Liver (tissue), 3 donors: ENCODE measurements around the gene CPNE8.

ENCODE experiments used
- ATF3 ChIP-seq: IDR thresholded peaks from 2 replicates; pipeline ENCODE4 v1.6.1; 2016; ENCODE audit warnings: antibody characterized with exemption
- CTCF ChIP-seq: fragments of 150-350 bp; IDR thresholded peaks from 2 replicates; pipeline ENCODE4 v1.5.1; 2017; ENCODE audit warnings: improper control_type of control experiment, low read depth, low read length; ENCODE audit not compliant: missing input control
- EGR1 ChIP-seq, 2 donors: IDR thresholded peaks; 2 replicates each; pipeline ENCODE4 v1.6.1; 2016 to 2018; ENCODE audit warnings: antibody characterized with exemption in 2 of 2, low read depth in 2 of 2
- GABPA ChIP-seq, 2 donors: IDR thresholded peaks in 1 of 2; conservative IDR thresholded peaks in 1 of 2; 2 replicates each; pipeline ENCODE4 v1.6.1; 2016; ENCODE audit warnings: antibody characterized with exemption in 2 of 2, mild to moderate bottlenecking in 1 of 2, moderate library complexity in 1 of 2
- HNF4A ChIP-seq, 2 donors: conservative IDR thresholded peaks; 2 replicates each; pipeline ENCODE4 v1.6.1; 2016; ENCODE audit warnings: antibody characterized with exemption in 2 of 2, mild to moderate bottlenecking in 2 of 2
- JUND ChIP-seq, 2 donors: IDR thresholded peaks; 2 replicates each; pipeline ENCODE4 v1.6.1; 2016; ENCODE audit warnings: antibody characterized with exemption in 2 of 2
- MAX ChIP-seq: IDR thresholded peaks from 2 replicates; pipeline ENCODE4 v1.6.1; 2016; ENCODE audit warnings: antibody characterized with exemption
- RAD21 ChIP-seq, 2 donors: IDR thresholded peaks; 2 replicates each; pipeline ENCODE4 v1.6.1; 2016; ENCODE audit warnings: antibody characterized with exemption in 2 of 2, mild to moderate bottlenecking in 2 of 2
- TAF1 ChIP-seq: conservative IDR thresholded peaks from 2 replicates; pipeline ENCODE4 v1.6.1; 2016; ENCODE audit warnings: antibody characterized with exemption, mild to moderate bottlenecking
- YY1 ChIP-seq: IDR thresholded peaks from 2 replicates; pipeline ENCODE4 v1.6.1; 2016; ENCODE audit warnings: antibody characterized with exemption, mild to moderate bottlenecking
- ZBTB33 ChIP-seq: IDR thresholded peaks from 2 replicates; pipeline ENCODE4 v1.6.1; 2016; ENCODE audit warnings: antibody characterized with exemption
- donor health status: healthy.
- donor health status: healthy.

- TF ChIP-seq ATF3 (no peak), CTCF (no peak), GABPA (IDR thresholded peaks at IDR 0.05 in 1 of 2, conservative IDR thresholded peaks at IDR 0.05 in 1 of 2) (no peak), JUND (IDR thresholded peaks at IDR 0.05) (no peak), TAF1 (no peak), MAX (no peak), YY1 (no peak), HNF4A (conservative IDR thresholded peaks at IDR 0.05) (no peak), ZBTB33 (no peak), EGR1 (IDR thresholded peaks at IDR 0.05; ENCODE audit: low read depth in 2 of 2) (no peak), RAD21 (IDR thresholded peaks at IDR 0.05) (no peak)
Observed at GRCh38 chr12:38653650-38654049, 251.7 kb downstream of the CPNE8 start.
